NCI-H2107 treated with DMSO at 0.1 percent for 48 hours (cell line): ENCODE data around the gene PRKG1.

Experiments
- DNase-seq: peaks from one replicate; lab custom pipeline; 2025; ENCODE audit not compliant: unreplicated experiment; lab: John Stamatoyannopoulos, UW

PRKG1 gene

DNA sequence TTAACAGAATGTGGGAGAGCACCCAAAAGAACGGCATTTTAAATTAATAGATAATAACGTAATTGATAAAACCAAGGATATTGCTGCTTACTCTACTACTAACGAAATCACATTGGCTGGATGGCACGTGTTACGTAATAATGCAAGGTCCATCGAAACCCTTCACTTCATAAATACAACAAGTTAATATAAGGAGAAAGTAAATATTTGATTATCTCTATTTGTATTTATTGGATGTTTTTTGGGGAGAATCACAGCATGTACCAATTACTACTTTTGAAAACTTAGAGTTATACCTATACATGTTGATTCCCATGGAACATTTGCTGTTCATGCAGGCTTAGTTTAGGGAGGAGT, 1.6 kb downstream of the PRKG1 start:
- DNase-seq, result no peak

GRCh38 chr10:51076299-51076841, 2.1 kb downstream of the PRKG1 start:
- no peak for DNase-seq

DNA sequence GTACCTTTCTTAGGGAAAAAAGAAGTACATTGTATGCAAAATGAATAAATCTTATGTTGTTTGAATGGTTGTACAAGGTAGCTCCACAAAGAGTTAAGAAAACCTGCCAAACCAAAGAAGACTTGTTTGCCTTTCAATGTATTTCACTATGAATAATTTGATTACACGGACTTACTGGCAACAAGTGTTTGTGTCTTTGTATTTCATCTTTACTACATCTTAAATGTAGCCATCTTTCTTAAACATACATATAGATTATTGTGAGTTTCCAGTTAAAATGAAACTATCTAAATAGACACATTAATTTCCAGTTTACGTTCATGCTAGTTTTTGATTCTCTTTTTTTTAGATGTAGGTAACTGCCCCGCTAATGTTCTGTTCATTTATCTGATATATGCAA, 2.8 kb downstream of the PRKG1 start:
- no peak for DNase-seq

DNA sequence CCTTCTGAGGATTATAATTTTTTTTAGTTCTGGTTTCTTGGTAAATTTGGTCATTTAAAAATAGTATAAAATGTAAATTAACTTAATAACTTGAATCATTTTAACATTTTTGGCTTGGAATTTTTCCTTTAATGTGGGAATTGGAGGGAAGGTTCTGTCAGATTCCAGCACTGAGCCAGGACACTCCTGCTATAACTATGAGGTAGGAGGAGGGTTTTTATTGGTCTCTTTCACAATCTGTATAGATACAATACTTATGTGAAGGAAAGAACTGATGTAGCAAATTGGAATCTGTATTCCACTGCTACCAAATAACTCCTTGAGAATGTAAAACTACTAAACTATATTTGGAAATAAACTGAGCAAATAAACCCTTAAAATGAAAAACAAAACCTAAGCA, 3.2 kb downstream of the PRKG1 start:
- DNase-seq, result no peak

DNA sequence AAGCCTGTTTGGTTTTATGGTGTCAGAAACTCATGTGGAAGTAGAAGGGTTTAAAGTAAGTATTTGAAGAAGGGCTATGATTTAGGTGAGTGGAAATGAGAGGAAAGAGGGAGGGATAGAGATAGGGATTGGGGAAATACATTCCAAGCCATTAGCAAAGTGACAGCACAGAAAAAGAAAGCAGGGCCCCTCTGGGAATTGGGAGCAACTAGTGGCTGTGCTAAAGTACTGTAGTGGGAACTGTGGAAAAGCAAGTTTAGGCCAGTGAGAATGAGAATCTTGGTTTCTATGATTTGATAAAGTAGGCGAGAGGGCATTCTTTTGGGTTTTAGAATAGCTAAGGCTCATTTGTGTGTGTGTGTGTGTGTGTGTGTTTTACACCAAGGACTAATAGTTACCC, 5.0 kb downstream of the PRKG1 start:
- DNase-seq, result no peak

DNA sequence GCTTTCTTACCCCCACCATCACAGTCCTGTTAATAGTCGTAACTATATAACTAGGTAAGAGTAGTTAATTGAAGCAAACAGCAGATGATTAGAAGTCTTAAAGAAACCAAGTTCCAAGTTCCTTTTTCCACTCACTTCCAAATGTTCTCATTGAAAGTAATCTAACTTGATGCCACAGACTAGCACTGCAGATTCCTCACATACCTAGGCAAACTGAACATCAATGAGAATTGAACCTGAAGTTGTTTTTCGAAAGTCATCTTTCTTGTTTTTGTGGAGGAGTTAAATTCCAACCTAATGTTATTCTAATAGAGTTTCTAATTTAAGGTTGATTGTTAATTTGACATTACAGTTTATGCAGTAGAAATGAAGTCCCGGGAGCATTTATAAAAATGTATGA, 5.5 kb downstream of the PRKG1 start:
- no peak for DNase-seq

DNA sequence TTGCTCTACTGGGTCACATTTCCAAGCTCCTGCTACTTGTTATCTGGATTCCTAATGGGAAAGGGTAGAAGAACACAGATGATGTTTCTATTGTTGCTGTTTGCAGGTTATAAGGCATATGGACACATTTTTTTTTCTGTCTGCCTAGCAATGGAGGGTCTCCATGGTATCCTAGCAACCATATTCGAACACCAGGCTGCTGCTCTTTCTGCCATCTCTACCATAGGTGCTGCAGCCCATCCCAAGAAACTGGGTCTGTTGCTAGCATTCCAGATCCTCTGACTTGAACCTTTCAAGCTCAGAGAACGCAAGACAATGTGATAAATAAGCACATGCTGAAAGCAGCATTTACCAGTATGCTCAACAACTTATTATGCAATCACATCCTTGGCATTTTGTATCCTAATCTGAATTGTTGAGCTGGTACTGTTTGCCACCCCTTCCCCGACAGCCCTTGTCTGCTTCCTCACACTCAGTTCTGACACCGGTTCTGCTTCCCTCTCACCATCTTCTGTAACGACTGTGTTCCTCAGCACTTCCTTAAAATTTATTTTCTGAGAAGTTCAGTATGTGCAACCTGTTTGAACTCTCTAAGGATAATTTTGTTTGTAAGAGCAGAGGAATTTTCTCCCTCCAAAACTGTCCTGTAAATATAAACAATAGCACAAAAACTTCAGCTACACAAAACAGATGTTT, 6.2 kb downstream of the PRKG1 start:
- DNase-seq, result no peak

- DNase-seq, result no peak
These were observed 8.6 kb downstream of the PRKG1 start for GRCh38 chr10:51082857-51083256.

- no peak for DNase-seq
These were observed 9.1 kb downstream of the PRKG1 start for GRCh38 chr10:51083356-51083853.

GRCh38 chr10:51085204-51085603, 10.9 kb downstream of the PRKG1 start:
- DNase-seq, result no peak

- DNase-seq, result no peak
These were observed 12.4 kb downstream of the PRKG1 start for GRCh38 chr10:51086710-51087109.

DNA sequence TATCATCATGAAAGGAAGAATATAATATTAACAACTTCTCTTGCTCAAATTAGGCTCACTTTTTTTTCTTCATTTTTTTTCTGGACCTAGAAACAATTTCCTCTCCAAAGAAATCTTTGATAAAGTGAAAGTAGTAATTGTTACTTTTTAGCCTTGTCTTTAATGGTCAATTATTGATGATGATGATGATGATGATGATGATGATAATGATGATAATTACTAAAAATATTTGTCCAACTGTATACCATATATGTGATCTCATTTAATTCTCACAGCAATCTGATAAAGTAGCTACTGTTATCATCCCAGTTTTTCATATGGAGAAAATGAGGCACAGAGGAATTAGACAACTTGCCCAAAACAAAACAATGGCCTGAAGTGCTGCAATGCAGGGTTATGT, 12.8 kb downstream of the PRKG1 start:
- no peak for DNase-seq

- DNase-seq, result no peak
These were observed 15.9 kb downstream of the PRKG1 start for GRCh38 chr10:51090190-51090589.

GRCh38 chr10:51092402-51092801, 18.1 kb downstream of the PRKG1 start:
- DNase-seq, result no peak

DNA sequence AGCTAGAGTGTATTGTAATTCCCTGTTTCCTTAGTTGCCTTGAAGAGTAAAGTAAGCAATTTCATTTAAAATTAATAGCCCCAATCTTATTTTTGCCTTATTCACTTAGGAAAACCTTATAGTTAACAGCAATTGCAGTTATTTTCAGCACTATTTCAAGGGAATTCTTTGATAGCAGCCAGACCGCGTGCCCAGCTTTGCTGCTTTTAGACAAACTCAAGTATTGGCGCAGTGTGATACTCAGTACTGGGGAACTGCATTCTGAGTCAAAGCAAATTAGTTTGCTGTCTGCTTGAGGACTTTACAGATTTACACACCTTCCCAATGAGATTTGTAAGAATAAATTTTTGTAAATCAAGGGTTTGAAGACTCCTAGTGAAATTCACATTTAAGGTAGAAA, 21.2 kb downstream of the PRKG1 start:
- DNase-seq, result no peak

GRCh38 chr10:51097546-51097945, 23.3 kb downstream of the PRKG1 start:
- DNase-seq, result no peak

DNA sequence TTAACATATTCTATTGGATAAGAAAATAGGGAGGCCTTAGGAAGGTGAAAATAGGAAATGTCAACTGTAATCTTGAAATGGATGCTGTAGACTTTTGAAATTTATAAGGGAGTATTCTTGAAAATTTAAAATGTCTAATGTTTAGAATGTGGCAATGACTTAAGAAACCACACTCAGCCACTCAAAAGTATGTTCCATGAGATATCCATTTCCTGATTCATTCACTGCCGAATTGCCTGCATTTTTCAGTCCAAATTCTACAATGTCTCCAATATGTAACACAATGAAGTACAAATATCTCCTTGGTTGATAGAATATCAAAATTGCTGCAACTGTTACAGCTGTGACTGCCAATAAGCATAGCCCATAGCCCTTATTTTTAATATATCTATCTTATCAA, 25.9 kb downstream of the PRKG1 start:
- no peak for DNase-seq

DNA sequence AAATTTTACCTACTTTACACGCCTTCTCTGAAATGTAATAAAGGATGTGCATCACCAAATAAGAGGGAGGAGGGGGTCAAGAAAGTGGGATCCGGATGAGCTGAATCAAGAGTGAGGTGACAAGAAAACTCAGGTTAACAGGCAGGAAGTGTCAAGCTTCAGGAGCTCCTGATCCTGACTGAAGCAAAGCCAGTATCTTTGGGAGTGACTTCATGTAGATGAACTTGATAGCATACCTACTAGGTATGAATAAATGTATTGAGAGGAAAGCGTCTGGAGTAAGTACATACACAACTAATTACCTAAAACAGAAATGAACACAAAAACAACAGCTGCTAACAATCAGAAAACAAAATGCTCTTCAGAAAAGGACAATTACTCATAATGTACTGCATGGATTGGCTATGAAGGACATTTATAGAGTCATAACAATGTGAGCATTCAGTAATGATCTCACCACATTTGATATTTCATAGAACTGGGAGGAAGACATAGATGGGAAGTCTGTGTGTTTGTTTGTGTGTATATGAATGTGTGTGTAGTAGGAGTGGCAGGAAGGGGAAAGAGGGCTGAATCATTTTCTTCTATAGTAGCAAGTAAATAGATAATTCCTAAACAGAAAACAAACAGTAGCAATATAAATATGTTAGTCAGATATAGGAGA, 29.4 kb downstream of the PRKG1 start:
- DNase-seq, result no peak

- DNase-seq, result no peak
These were observed 32.1 kb downstream of the PRKG1 start for GRCh38 chr10:51106311-51106945.

DNA sequence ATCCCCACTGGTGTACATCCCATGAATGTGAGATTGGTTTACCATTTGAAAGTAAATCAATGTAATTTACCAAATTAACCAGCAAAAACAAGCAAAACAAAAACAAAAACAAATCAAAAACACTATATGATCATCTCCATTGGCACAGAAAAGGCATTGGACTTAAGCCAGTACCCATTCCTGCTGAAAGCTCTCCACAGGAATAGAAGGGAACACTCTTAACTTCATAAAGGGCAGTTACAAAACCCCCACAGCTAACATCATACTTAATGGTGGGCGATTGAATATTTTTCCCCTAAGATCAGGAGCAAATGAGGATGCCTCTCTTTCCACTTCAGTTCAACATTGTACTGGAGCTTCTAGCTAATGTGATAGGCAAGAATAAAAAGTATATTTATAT, 34.1 kb downstream of the PRKG1 start:
- no peak for DNase-seq

- no peak for DNase-seq
These were observed 35.7 kb downstream of the PRKG1 start for GRCh38 chr10:51109801-51110533.
